A549 (cell line): Measurements from ENCODE around the gene ACAA1. TPM values are rescaled to one million over a fixed set of nuclear protein-coding genes. Genes with fewer than 3 reads are reported as not detected.

Experiments used
- ATAC-seq, 2 experiments: fragments of 200-7000 bp in 1 of 2; fragments of >200 bp in 1 of 2; cut with Nextera tagmentation in 1 of 2; cut with Tn5 transposase in 1 of 2; 3 replicates each; pipeline versions ENCODE4 v1.8.0 to v1.9.1; 2018 to 2020; ENCODE audit warnings: mild to moderate bottlenecking in 1 of 2, moderate library complexity in 1 of 2
- CTCF ChIA-PET: fragments of 300-600 bp; sonication (Branson Sonifier 250); formaldehyde crosslinking; extraction: SDS; loops from one replicate; lab custom pipeline; 2021; ENCODE audit warnings: antibody characterized with exemption, inconsistent platforms; lab: Yijun Ruan, JAX
- POLR2A ChIA-PET: fragments of 350-600 bp; formaldehyde crosslinking; extraction: SDS; loops from one replicate; lab custom pipeline; 2021; ENCODE audit warnings: antibody characterized with exemption, inconsistent platforms; lab: Yijun Ruan, JAX
- DNase-seq, 2 experiments: peaks; one replicate each; pipeline versions ENCODE4 v3.0.0 to v3.0.0-alpha.2; 2011 to 2016; ENCODE audit warnings: low read depth in 1 of 2, low spot score in 1 of 2
- FAIRE-seq: peaks from 2 replicates; lab custom pipeline; 2011; peaks lifted over from hg19 to GRCh38; lab: Jason Lieb, UNC
- H3K27ac ChIP-seq, 2 experiments: fragments of >200 bp; sonication (Bioruptor Twin); formaldehyde crosslinking; 3 replicates each; pipeline ENCODE4 v1.5.1; 2016 to 2017
- H3K4me1 ChIP-seq: fragments of >200 bp; sonication (Bioruptor Twin); formaldehyde crosslinking; 3 replicates; pipeline ENCODE4 v1.6.1; 2016
- H3K4me2 ChIP-seq: fragments of >200 bp; sonication (Bioruptor Twin); formaldehyde crosslinking; 3 replicates; pipeline ENCODE4 v1.6.1; 2016
- H3K4me3 ChIP-seq: fragments of >200 bp; sonication (Bioruptor Twin); formaldehyde crosslinking; 3 replicates; pipeline ENCODE4 v1.5.1; 2016
- H3K9me3 ChIP-seq: fragments of >200 bp; sonication (Bioruptor Twin); formaldehyde crosslinking; 3 replicates; pipeline ENCODE4 v1.6.1; 2016
- CHD2 ChIP-seq: fragments of 150-350 bp; IDR thresholded peaks from 2 replicates; pipeline ENCODE4 v1.6.1; 2014; ENCODE audit warnings: low read length; ENCODE audit not compliant: partially characterized antibody
- CHD4 ChIP-seq: fragments of 200-600 bp; sonication (generic); IDR thresholded peaks from 2 replicates; pipeline ENCODE4 v1.6.1; 2016; ENCODE audit warnings: antibody characterized with exemption, mild to moderate bottlenecking, borderline replicate concordance
- E2F6 ChIP-seq: IDR thresholded peaks from 2 replicates; pipeline ENCODE4 v1.6.1; 2012; ENCODE audit warnings: low read depth, borderline replicate concordance
- EHF ChIP-seq: fragments of 250-450 bp; sonication (Bioruptor Pico); IDR thresholded peaks from 2 replicates; pipeline ENCODE4 v1.5.0; 2020; ENCODE audit warnings: mild to moderate bottlenecking
- FOSB ChIP-seq: fragments of 250-450 bp; sonication (Bioruptor Pico); IDR thresholded peaks from 2 replicates; pipeline ENCODE4 v1.5.0; 2020; ENCODE audit warnings: mild to moderate bottlenecking, moderate library complexity
- FOSL2 ChIP-seq, 2 experiments: fragments of 450-650 bp in 1 of 2; fragments of >200 bp in 1 of 2; sonication (Bioruptor Twin) in 1 of 2; formaldehyde crosslinking; IDR thresholded peaks; 2 replicates each; pipeline versions ENCODE4 v1.5.0 to v1.6.1; 2016 to 2020; ENCODE audit warnings: mild to moderate bottlenecking in 1 of 2, moderate library complexity in 1 of 2
- FOXS1 ChIP-seq: fragments of 250-450 bp; sonication (Bioruptor Pico); IDR thresholded peaks from 2 replicates; pipeline ENCODE4 v1.5.0; 2020; ENCODE audit warnings: mild to moderate bottlenecking, moderate library complexity
- HEYL ChIP-seq: fragments of 250-450 bp; sonication (Bioruptor Pico); IDR thresholded peaks from 2 replicates; pipeline ENCODE4 v1.8.0; 2021; ENCODE audit warnings: mild to moderate bottlenecking, moderate library complexity
- HOXB13 ChIP-seq: fragments of 250-450 bp; sonication (Bioruptor Pico); IDR thresholded peaks from 2 replicates; pipeline ENCODE4 v1.5.0; 2020; ENCODE audit warnings: low read depth, mild to moderate bottlenecking, moderate library complexity
- JUN ChIP-seq, 2 experiments: fragments of >200 bp; sonication (Bioruptor Twin); formaldehyde crosslinking; IDR thresholded peaks; 2 replicates in 1 of 2; 3 replicates in 1 of 2; pipeline ENCODE4 v1.6.1; 2016 to 2017
- KDM5A ChIP-seq: fragments of 200-600 bp; sonication (generic); IDR thresholded peaks from 2 replicates; pipeline ENCODE4 v1.6.1; 2016; ENCODE audit warnings: antibody characterized with exemption, mild to moderate bottlenecking
- MYC ChIP-seq: IDR thresholded peaks from 2 replicates; pipeline ENCODE4 v1.6.1; 2012; ENCODE audit warnings: mild to moderate bottlenecking, inconsistent platforms, low read length, improper control_type of control experiment, borderline replicate concordance
- NFE2L2 ChIP-seq: fragments of 150-350 bp; conservative IDR thresholded peaks from 2 replicates; pipeline ENCODE4 v1.6.1; 2014; ENCODE audit warnings: low read length
- NR3C1 ChIP-seq: fragments of >200 bp; sonication (Bioruptor Twin); formaldehyde crosslinking; IDR thresholded peaks from 3 replicates; pipeline ENCODE4 v1.6.1; 2017
- PBX3 ChIP-seq: IDR thresholded peaks from 2 replicates; pipeline ENCODE4 v1.6.1; 2012
- PHF8 ChIP-seq: fragments of 200-600 bp; sonication (generic); IDR thresholded peaks from 2 replicates; pipeline ENCODE4 v1.6.1; 2016; ENCODE audit warnings: low read depth, mild to moderate bottlenecking, antibody characterized with exemption, moderate library complexity, borderline replicate concordance
- POLR2AphosphoS2 ChIP-seq: conservative IDR thresholded peaks from 2 replicates; pipeline ENCODE4 v1.6.1; 2012; ENCODE audit warnings: low read length, improper control_type of control experiment, inconsistent platforms
- RAD21 ChIP-seq, 2 experiments: fragments of >200 bp in 1 of 2; sonication (Bioruptor Twin) in 1 of 2; formaldehyde crosslinking in 1 of 2; IDR thresholded peaks in 1 of 2; conservative IDR thresholded peaks in 1 of 2; 2 replicates in 1 of 2; 3 replicates in 1 of 2; pipeline ENCODE4 v1.6.1; 2012 to 2018; ENCODE audit warnings: inconsistent platforms in 1 of 2
- SMC3 ChIP-seq: fragments of >200 bp; sonication (Bioruptor Twin); formaldehyde crosslinking; IDR thresholded peaks from 3 replicates; pipeline ENCODE4 v1.6.1; 2018; ENCODE audit warnings: inconsistent platforms
- USF2 ChIP-seq: fragments of 450-650 bp; IDR thresholded peaks from 2 replicates; pipeline ENCODE4 v1.6.1; 2014; ENCODE audit warnings: antibody characterized with exemption
- ZC3H11A ChIP-seq: fragments of 450-650 bp; IDR thresholded peaks from 2 replicates; pipeline ENCODE4 v1.6.1; 2014; ENCODE audit warnings: antibody characterized with exemption, mild to moderate bottlenecking
- WGBS: methylation state at CpG from one replicate; pipeline ENCODE4 v1.1.6; 2017; ENCODE audit errors: missing lambda C conversion rate; 5-methylcytosine and 5-hydroxymethylcytosine counted together
- polyA plus RNA-seq, 4 experiments: library from polyadenylated mRNA; depleted of rRNA in 3 of 4; stranded (reverse); fragments of >200 nt; fragmentation: RNase III in 1 of 4; extraction: RNeasy Plus Mini Kit Qiagen cat#74134 plus additional on column Dnase treatment in 1 of 4; gene quantifications; 2 replicates in 3 of 4; 3 replicates in 1 of 4; pipeline ENCODE4 v1.2.3, GENCODE V29; 2011 to 2017

The ACAA1 gene
- polyA plus RNA-seq, 2 of the 4 experiments (the other 2 are of a cell fraction), result 36.8 to 53.2 TPM

GRCh38 chr3:38086496-38086895, 50.4 kb downstream of the ACAA1 start:
- ChIA-PET CTCF (interaction anchor here (1.1 kb wide), 1 partner anchor 81 kb away, joined by 3 read pairs; no protein-coding TSS in a partner anchor), POLR2A (no interaction called here)
- H3K27ac ChIP-seq, result no peak overlapping the region
- no peaks in the 10 kb centered on the region for H3K9me3 ChIP-seq
- WGBS, result 73% methylated on average over 3 of the region's 3 CpGs
- no peak for FAIRE-seq
- no peak for DNase-seq
- H3K4me1 ChIP-seq, result no peaks in the 10 kb centered on the region
- TF ChIP-seq USF2 (no peak), HOXB13 (CRISPR knock-in tag) (no peak), KDM5A (no peak), EHF (CRISPR knock-in tag) (no peak), PBX3 (no peak), CHD2 (no peak)
- no peak overlapping the region for H3K4me2 ChIP-seq
- H3K4me3 ChIP-seq, result no peak overlapping the region
- ATAC-seq, result no peak

GRCh38 chr3:38085943-38086324, 51.0 kb downstream of the ACAA1 start:
- no peak overlapping the region for H3K27ac ChIP-seq
- 100% methylated on average over 1 of the region's 1 CpG for WGBS
- CTCF ChIA-PET, result interaction anchor here (1.1 kb wide), 1 partner anchor 81 kb away, joined by 3 read pairs; no protein-coding TSS in a partner anchor
- no peak overlapping the region for H3K4me3 ChIP-seq
- TF ChIP-seq PHF8, result no peak
- no peak for TF ChIP-seq HOXB13 (CRISPR knock-in tag)
- TF ChIP-seq NFE2L2, result no peak
- TF ChIP-seq POLR2AphosphoS2, result no peak
- no peak for TF ChIP-seq ZC3H11A
- no peak for TF ChIP-seq SMC3
- TF ChIP-seq RAD21 (conservative IDR thresholded peaks at IDR 0.05 in 1 of 2, IDR thresholded peaks at IDR 0.05 in 1 of 2), result no peak
- TF ChIP-seq NR3C1, result no peak
- TF ChIP-seq FOSB (CRISPR knock-in tag), result no peak
- no peak for TF ChIP-seq FOSL2 (IDR thresholded peaks at IDR 0.05)
- TF ChIP-seq FOSL2 (CRISPR knock-in tag; IDR thresholded peaks at IDR 0.05), result no peak
- H3K4me2 ChIP-seq, result no peak overlapping the region
- FAIRE-seq, result no peak
- ATAC-seq, result peak; percentile 40 to 51; a peak in 4 of 6 replicates
- no peak for DNase-seq
- POLR2A ChIA-PET, result no interaction called here
- no peaks in the 10 kb centered on the region for H3K4me1 ChIP-seq
- H3K9me3 ChIP-seq, result no peaks in the 10 kb centered on the region

GRCh38 chr3:38085311-38085942, 51.5 kb downstream of the ACAA1 start:
- ATAC-seq, result peak; percentile 31 to 55; a peak in 5 of 6 replicates
- 74% methylated on average over 9 of the region's 11 CpGs for WGBS
- no peak for FAIRE-seq

More at GRCh38 chr3:38085311-38085942, 51.5 kb downstream of the ACAA1 start:
- DNase-seq, result no peak
- Histone ChIP-seq H3K27ac (no peak overlapping the region), H3K4me2 (no peak overlapping the region)
- TF ChIP-seq KDM5A, result no peak
- no peak for TF ChIP-seq JUN (IDR thresholded peaks at IDR 0.05)
- no peak for TF ChIP-seq CHD4
- no peak for TF ChIP-seq MYC
- TF ChIP-seq SMC3, result no peak
- TF ChIP-seq FOXS1, result no peak
- no peak for TF ChIP-seq HEYL (CRISPR knock-in tag)
- no peak for TF ChIP-seq E2F6
- no peak for TF ChIP-seq USF2
- TF ChIP-seq PBX3, result no peak
- TF ChIP-seq, all 56 proteins: peak for 0
- no peaks in the 10 kb centered on the region for H3K4me1 ChIP-seq
- H3K4me3 ChIP-seq, result no peak overlapping the region
- POLR2A ChIA-PET, result no interaction called here
- H3K9me3 ChIP-seq, result no peaks in the 10 kb centered on the region
- CTCF ChIA-PET, result interaction anchor here (1.1 to 1.2 kb wide), 2 partner anchors 80 to 88 kb away, joined by 3 read pairs; no protein-coding TSS in a partner anchor
